ENCODE data around the gene SCAP. TPM values are rescaled to one million over a fixed set of nuclear protein-coding genes. Genes with fewer than 3 reads are reported as not detected.
A peak's percentile ranks its signal among the peaks of the same experiment; 100 is the strongest.

The SCAP gene
- 22.2 and 28.0 TPM in 2 replicates for polyA plus RNA-seq (2012; rRNA removed)
- 10.0 and 16.0 TPM in 2 replicates for polyA plus RNA-seq (2012; cell fraction: cytosol; rRNA removed)
- polyA plus RNA-seq (2012; cell fraction: nucleus; rRNA removed): 63.8 and 75.9 TPM in 2 replicates

DNA sequence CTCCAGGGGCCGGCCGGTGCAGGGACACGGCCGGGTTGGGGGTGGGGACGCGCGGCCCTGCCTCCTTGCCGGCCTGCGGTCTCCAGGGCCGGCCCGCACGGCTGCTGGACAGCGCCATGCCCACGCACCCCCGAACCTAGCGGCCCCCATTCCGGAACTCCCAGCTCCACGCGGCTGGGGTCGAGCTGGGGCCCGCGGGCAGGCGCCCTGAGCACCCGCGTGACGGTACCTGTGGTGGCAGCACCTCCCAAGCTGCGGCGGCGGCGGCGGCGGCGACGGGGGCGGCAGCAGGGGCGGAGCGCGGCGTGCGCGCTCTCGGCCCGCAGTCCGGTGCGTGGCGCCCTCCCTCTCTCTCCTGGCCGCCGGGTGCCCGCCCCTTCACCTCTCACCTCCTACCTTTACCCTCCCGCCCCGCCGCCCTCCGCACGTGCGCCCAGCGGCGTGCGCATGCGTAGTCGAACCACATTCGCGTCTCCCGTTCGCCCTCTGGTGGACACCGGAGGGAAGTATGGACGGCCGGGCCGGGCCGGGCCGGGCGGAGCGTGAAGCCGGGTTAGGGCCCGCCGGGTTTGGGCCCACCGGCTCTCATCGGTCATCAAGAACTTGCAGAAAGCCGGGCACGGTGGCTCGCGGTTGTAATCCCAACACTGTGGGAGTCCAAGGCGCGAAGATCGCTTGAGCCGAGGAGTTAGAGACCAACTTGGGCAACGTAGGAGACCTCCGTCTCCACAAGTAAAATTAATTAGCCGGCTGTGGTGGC is at the start of gene SCAP:
TSS of gene SCAP (minus strand) at position 372 of the 760 bp plus-strand sequence. CDS start 32,948 bp downstream, outside the sequence.
- no peaks in the 10 kb centered on the region for H3K9me3 ChIP-seq
- H3K9ac ChIP-seq: peak within 1 kb of the TSS; percentile 73
- H3F3A ChIP-seq (replicated peaks; ENCODE audit: insufficient read depth): no peaks in the 10 kb centered on the region
- DNase-seq: peak; percentile 98
- CTCF ChIA-PET: interaction anchor here (0.6 to 4.1 kb wide), 31 partner anchors 9 to 630 kb away, joined by 3 to 64 read pairs (median 4); no protein-coding TSS in a partner anchor
- peaks cover 47% of the 10 kb centered on the region for H3K79me2 ChIP-seq (ENCODE audit: insufficient read depth)
- peak within 1 kb of the TSS; percentile 94 for H2AFZ ChIP-seq (ENCODE audit: low read depth)
- H3K36me3 ChIP-seq (replicated peaks in 1 of 2; ENCODE audit: control insufficient read depth in 1 of 2, insufficient read depth in 2 of 2, low read length in 1 of 2): no peaks in the 10 kb centered on the region
- POLR2A ChIA-PET: interaction anchor here (2.4 kb wide), 1 partner anchor 54 kb away, joined by 12 read pairs; no protein-coding TSS in a partner anchor
- peak within 1 kb of the TSS; percentile 74 to 98 for H3K4me3 ChIP-seq (ENCODE audit: low read depth in 2 of 2, low read length in 1 of 2)
- peak within 1 kb of the TSS; percentile 77 for H3K4me2 ChIP-seq
- H3K4me1 ChIP-seq (ENCODE audit: control insufficient read depth in 1 of 2, insufficient read depth in 2 of 2, low read depth in 1 of 2, low read length in 1 of 2): peaks cover 0 to 5% of the 10 kb centered on the region in 2 experiments; a peak in 1 of 4 replicates
- peak within 1 kb of the TSS; percentile 60 to 66 for H3K27ac ChIP-seq (ENCODE audit: low read depth in 2 of 2, low read length in 1 of 2)
- no peaks in the 10 kb centered on the region for H3K27me3 ChIP-seq (ENCODE audit: insufficient read depth)
- peaks cover 20% of the 10 kb centered on the region for H4K20me1 ChIP-seq (ENCODE audit: insufficient read depth)
- 10% methylated on average over 29 of the region's 88 CpGs for WGBS (ENCODE audit: low lambda C conversion rate)
- no peaks in the 10 kb centered on the region for H3K9me2 ChIP-seq
- no peak for TF ChIP-seq ELF1 (IDR thresholded peaks at IDR 0.05)
- no peak for TF ChIP-seq TEAD4 (IDR thresholded peaks at IDR 0.05; ENCODE audit: borderline replicate concordance, insufficient read depth)
- TF ChIP-seq NRF1 (IDR thresholded peaks at IDR 0.05; ENCODE audit: low read depth, low read length): peak; percentile 83
- TF ChIP-seq TAF1 (IDR thresholded peaks at IDR 0.05; ENCODE audit: borderline replicate concordance, low read depth, low read length): peak; percentile 67
- no peak for TF ChIP-seq JUND (IDR thresholded peaks at IDR 0.05)
- no peak for TF ChIP-seq FOSL2 (IDR thresholded peaks at IDR 0.05; ENCODE audit: borderline replicate concordance, low read depth)
- TF ChIP-seq EZH2phosphoT487 (IDR thresholded peaks at IDR 0.05; ENCODE audit: borderline replicate concordance, low read depth): no peak
- TF ChIP-seq EP300 (IDR thresholded peaks at IDR 0.05; ENCODE audit: borderline replicate concordance in 1 of 2, low read depth in 1 of 2, low read length in 1 of 2): no peak; a peak in 1 of 4 replicates
- no peak for TF ChIP-seq GATA2 (CRISPR knock-in tag; IDR thresholded peaks at IDR 0.05)
- peak; percentile 57 for TF ChIP-seq RAD21 (IDR thresholded peaks at IDR 0.05; ENCODE audit: low read length)
- TF ChIP-seq CTCF (IDR thresholded peaks at IDR 0.05): peak; percentile 79
- TF ChIP-seq MXI1 (IDR thresholded peaks at IDR 0.05; ENCODE audit: low read depth, low read length): peak; percentile 79
- TF ChIP-seq MEF2A (IDR thresholded peaks at IDR 0.05; ENCODE audit: borderline replicate concordance, low read depth): no peak
- no peak for TF ChIP-seq NFIC (IDR thresholded peaks at IDR 0.05; ENCODE audit: borderline replicate concordance)
- no peak for TF ChIP-seq FOXM1 (IDR thresholded peaks at IDR 0.05; ENCODE audit: low read depth)
- peak; percentile 89 for TF ChIP-seq REST (IDR thresholded peaks at IDR 0.05; ENCODE audit: low read depth, low read length)
- TF ChIP-seq RCOR1 (IDR thresholded peaks at IDR 0.05; ENCODE audit: low read length): no peak
- TF ChIP-seq ZBTB33 (IDR thresholded peaks at IDR 0.05; ENCODE audit: borderline replicate concordance, low read depth): no peak
- TF ChIP-seq FOXJ3 (CRISPR knock-in tag; IDR thresholded peaks at IDR 0.05): no peak
- TF ChIP-seq POLR2AphosphoS5 (IDR thresholded peaks at IDR 0.05; ENCODE audit: low read depth, low read length): peak; percentile 70
- no peak for TF ChIP-seq IRF3 (IDR thresholded peaks at IDR 0.05; ENCODE audit: low read depth, low read length)
- TF ChIP-seq, protein P1, sequence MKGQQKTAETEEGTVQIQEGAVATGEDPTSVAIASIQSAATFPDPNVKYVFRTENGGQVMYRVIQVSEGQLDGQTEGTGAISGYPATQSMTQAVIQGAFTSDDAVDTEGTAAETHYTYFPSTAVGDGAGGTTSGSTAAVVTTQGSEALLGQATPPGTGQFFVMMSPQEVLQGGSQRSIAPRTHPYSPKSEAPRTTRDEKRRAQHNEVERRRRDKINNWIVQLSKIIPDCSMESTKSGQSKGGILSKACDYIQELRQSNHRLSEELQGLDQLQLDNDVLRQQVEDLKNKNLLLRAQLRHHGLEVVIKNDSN (IDR thresholded peaks at IDR 0.05; ENCODE audit: borderline replicate concordance, low read depth): peak; percentile 76; the same call in 1 of the 2 replicates
- peak; percentile 91 for TF ChIP-seq MAX (IDR thresholded peaks at IDR 0.05; ENCODE audit: low read depth)

Measured in SK-N-SH (cell line).